Neutrophil (primary cell): ENCODE data around the gene ANKS6.

ENCODE experiments used
- H3K27ac ChIP-seq: fragments of 200-600 bp; sonication (generic); 2 replicates; pipeline ENCODE4 v1.5.1; 2016; ENCODE audit warnings: mild to moderate bottlenecking, moderate library complexity
- H3K27me3 ChIP-seq: fragments of 200-600 bp; sonication (generic); 2 replicates; pipeline ENCODE4 v1.6.0; 2016; ENCODE audit warnings: mild to moderate bottlenecking
- H3K36me3 ChIP-seq: fragments of 200-600 bp; sonication (generic); 2 replicates; pipeline ENCODE4 v1.5.1; 2017
- H3K4me1 ChIP-seq, 2 experiments: fragments of 200-600 bp in 1 of 2; sonication (generic) in 1 of 2; 1 replicate in 1 of 2; 2 replicates in 1 of 2; pipeline versions ENCODE4 v1.5.1 to v1.6.1; 2013 to 2016; ENCODE audit warnings: low read depth in 1 of 2, low read length in 1 of 2, mild to moderate bottlenecking in 1 of 2, moderate library complexity in 1 of 2; ENCODE audit not compliant: control insufficient read depth in 1 of 2, insufficient read depth in 1 of 2
- H3K4me3 ChIP-seq, 2 experiments: fragments of 200-600 bp in 1 of 2; sonication (generic) in 1 of 2; 1 replicate in 1 of 2; 2 replicates in 1 of 2; pipeline ENCODE4 v1.5.1; 2013 to 2016; ENCODE audit warnings: low read depth in 1 of 2, low read length in 1 of 2, mild to moderate bottlenecking in 1 of 2, moderate library complexity in 1 of 2
- H3K9me3 ChIP-seq: fragments of 200-600 bp; sonication (generic); 2 replicates; pipeline ENCODE4 v1.5.1; 2016
- CTCF ChIP-seq: fragments of 200-600 bp; sonication (generic); IDR thresholded peaks from 2 replicates; pipeline ENCODE4 v1.5.1; 2016; ENCODE audit warnings: antibody characterized with exemption

ANKS6 gene

GRCh38 chr9:98701576-98701975, 94.8 kb downstream of the ANKS6 start:
- Histone ChIP-seq H3K27me3 (peaks cover 93% of the 10 kb centered on the region), H3K36me3 (no peaks in the 10 kb centered on the region), H3K4me3 (no peak overlapping the region), H3K9me3 (no peaks in the 10 kb centered on the region), H3K27ac (no peak overlapping the region), H3K4me1 (peaks cover 0 to 5% of the 10 kb centered on the region in 2 experiments)
- no peak for TF ChIP-seq CTCF

GRCh38 chr9:98700801-98701200, 95.6 kb downstream of the ANKS6 start:
- H3K27ac ChIP-seq, result no peak overlapping the region
- no peak overlapping the region for H3K4me3 ChIP-seq
- no peaks in the 10 kb centered on the region for H3K4me1 ChIP-seq
- H3K36me3 ChIP-seq, result no peaks in the 10 kb centered on the region
- peaks cover 91% of the 10 kb centered on the region for H3K27me3 ChIP-seq
- TF ChIP-seq CTCF, result no peak
- H3K9me3 ChIP-seq, result no peaks in the 10 kb centered on the region

GRCh38 chr9:98698856-98699255, 97.5 kb downstream of the ANKS6 start:
- H3K27ac ChIP-seq, result no peak overlapping the region
- peaks cover 89% of the 10 kb centered on the region for H3K27me3 ChIP-seq
- no peaks in the 10 kb centered on the region for H3K9me3 ChIP-seq
- H3K4me3 ChIP-seq, result no peak overlapping the region
- TF ChIP-seq CTCF, result no peak
- H3K4me1 ChIP-seq, result no peaks in the 10 kb centered on the region
- H3K36me3 ChIP-seq, result no peaks in the 10 kb centered on the region

- Histone ChIP-seq H3K4me1 (no peaks in the 10 kb centered on the region), H3K9me3 (no peaks in the 10 kb centered on the region), H3K27me3 (peaks cover 66% of the 10 kb centered on the region), H3K27ac (no peak overlapping the region), H3K36me3 (no peaks in the 10 kb centered on the region), H3K4me3 (no peak overlapping the region)
- TF ChIP-seq CTCF, result no peak
Observed at GRCh38 chr9:98694943-98695342, 101.4 kb downstream of the ANKS6 start.

GRCh38 chr9:98692392-98692791, 104.0 kb downstream of the ANKS6 start:
- Histone ChIP-seq H3K9me3 (no peaks in the 10 kb centered on the region), H3K27me3 (peaks cover 48% of the 10 kb centered on the region), H3K36me3 (no peaks in the 10 kb centered on the region), H3K27ac (no peak overlapping the region), H3K4me1 (no peaks in the 10 kb centered on the region), H3K4me3 (no peak overlapping the region)
- no peak for TF ChIP-seq CTCF

- H3K9me3 ChIP-seq, result no peaks in the 10 kb centered on the region
- H3K27me3 ChIP-seq, result peaks cover 46% of the 10 kb centered on the region
- H3K36me3 ChIP-seq, result no peaks in the 10 kb centered on the region
- no peak overlapping the region for H3K27ac ChIP-seq
- H3K4me1 ChIP-seq, result no peaks in the 10 kb centered on the region
- no peak for TF ChIP-seq CTCF
- no peak overlapping the region for H3K4me3 ChIP-seq
Observed at GRCh38 chr9:98691890-98692289, 104.5 kb downstream of the ANKS6 start.
